ENCODE results near the gene KCNA3.

- TF ChIP-seq EZH2 (IDR thresholded peaks at IDR 0.05) (no peak), POLR2AphosphoS5 (IDR thresholded peaks at IDR 0.05; ENCODE audit: borderline replicate concordance, low read depth, low read length) (no peak)
Observed at GRCh38 chr1:110690709-110691365, 16.1 kb upstream of the KCNA3 start.

All from SK-N-MC (cell line).